IMR-90 (cell line): Measurements from ENCODE around the gene FGGY. TPM values are rescaled to one million over a fixed set of nuclear protein-coding genes. Genes with fewer than 3 reads are reported as not detected.
A peak's percentile ranks its signal among the peaks of the same experiment; 100 is the strongest.

Experiments
- ATAC-seq: fragments of 200-7000 bp; cut with Tn5 transposase; 2 replicates; pipeline ENCODE4 v1.9.1; 2020; ENCODE audit warnings: low read depth, mild to moderate bottlenecking, moderate library complexity
- BruUV-seq: library from RNA; stranded (reverse); fragments of 400-500 nt; replicated peaks from 2 replicates; lab custom pipeline; 2021; lab: Mats Ljungman, UMichigan
- CTCF ChIA-PET: fragments of 300-600 bp; formaldehyde crosslinking; extraction: SDS; loops from one replicate; lab custom pipeline; 2021; ENCODE audit warnings: antibody characterized with exemption; lab: Yijun Ruan, JAX
- POLR2A ChIA-PET: fragments of 300-600 bp; sonication (Branson Sonifier 250); formaldehyde crosslinking; loops from one replicate; lab custom pipeline; 2022; ENCODE audit warnings: antibody characterized with exemption; ENCODE audit not compliant: unreplicated experiment; lab: Charles Lee
- DNase-seq: peaks from one replicate; pipeline ENCODE4 v3.0.0; 2013
- H2AFZ ChIP-seq: replicated peaks from 2 replicates; pipeline ENCODE3; 2013; ENCODE audit warnings: low read length, mild to moderate bottlenecking; ENCODE audit not compliant: poor library complexity
- H2AK5ac ChIP-seq: 2 replicates; pipeline ENCODE4 v1.6.1; 2013; ENCODE audit warnings: low read depth, low read length, inconsistent platforms
- H2AK9ac ChIP-seq: replicated peaks from 2 replicates; pipeline ENCODE3; 2013; ENCODE audit warnings: mild to moderate bottlenecking, low read depth, low read length, moderate library complexity; ENCODE audit not compliant: poor library complexity
- H2BK120ac ChIP-seq: 2 replicates; pipeline ENCODE4 v1.6.1; 2013; ENCODE audit warnings: low read depth, low read length, inconsistent platforms
- H2BK15ac ChIP-seq: 3 replicates; pipeline ENCODE4 v1.6.1; 2013; ENCODE audit warnings: low read depth, low read length, inconsistent platforms
- H2BK20ac ChIP-seq: 2 replicates; pipeline ENCODE4 v1.6.1; 2013; ENCODE audit warnings: low read depth, mild to moderate bottlenecking, inconsistent platforms, low read length, moderate library complexity
- H2BK5ac ChIP-seq: 2 replicates; pipeline ENCODE4 v1.6.1; 2013; ENCODE audit warnings: mild to moderate bottlenecking, low read depth, low read length, inconsistent platforms; ENCODE audit not compliant: poor library complexity, severe bottlenecking
- H3K14ac ChIP-seq: replicated peaks from 2 replicates; pipeline ENCODE4 v1.6.1; 2013; ENCODE audit warnings: low read depth, low read length, inconsistent platforms
- H3K18ac ChIP-seq: 2 replicates; pipeline ENCODE4 v1.6.1; 2013; ENCODE audit warnings: low read depth, low read length, control low read depth
- H3K23ac ChIP-seq: 2 replicates; pipeline ENCODE4 v1.6.1; 2013; ENCODE audit warnings: low read depth, low read length, inconsistent platforms
- H3K27ac ChIP-seq: 2 replicates; pipeline ENCODE4 v1.5.1; 2013; ENCODE audit warnings: mild to moderate bottlenecking, control low read depth, low read length; ENCODE audit not compliant: insufficient read depth
- H3K27me3 ChIP-seq: 2 replicates; pipeline ENCODE4 v1.6.1; 2013; ENCODE audit warnings: low read length; ENCODE audit not compliant: control insufficient read depth, insufficient read depth
- H3K36me3 ChIP-seq: 2 replicates; pipeline ENCODE4 v1.6.1; 2013; ENCODE audit warnings: low read length, mixed read lengths; ENCODE audit not compliant: control insufficient read depth, insufficient read depth
- H3K4ac ChIP-seq: 2 replicates; pipeline ENCODE4 v1.6.1; 2013; ENCODE audit warnings: low read depth, low read length, inconsistent platforms
- H3K4me1 ChIP-seq: 2 replicates; pipeline ENCODE4 v1.6.1; 2013; ENCODE audit warnings: low read length, mixed read lengths; ENCODE audit not compliant: control insufficient read depth, insufficient read depth
- H3K4me2 ChIP-seq: 2 replicates; pipeline ENCODE4 v1.6.1; 2013; ENCODE audit warnings: low read depth, mild to moderate bottlenecking, control low read depth, low read length, moderate library complexity
- H3K4me3 ChIP-seq: 2 replicates; pipeline ENCODE4 v1.5.1; 2013; ENCODE audit warnings: low read depth, mild to moderate bottlenecking, control low read depth, low read length, moderate library complexity; ENCODE audit not compliant: insufficient read depth
- H3K56ac ChIP-seq: 2 replicates; pipeline ENCODE4 v1.6.1; 2013; ENCODE audit warnings: low read length, inconsistent platforms; ENCODE audit not compliant: insufficient read depth; ENCODE audit errors: extremely low read depth
- H3K79me1 ChIP-seq, 2 experiments: 2 replicates each; pipeline ENCODE4 v1.6.1; 2013; ENCODE audit warnings: low read length in 2 of 2, inconsistent platforms in 1 of 2, low read depth in 1 of 2
- H3K9ac ChIP-seq: 2 replicates; pipeline ENCODE4 v1.6.1; 2013; ENCODE audit warnings: low read depth, low read length, control low read depth
- H3K9me1 ChIP-seq: 2 replicates; pipeline ENCODE4 v1.6.1; 2013; ENCODE audit warnings: low read length, inconsistent platforms; ENCODE audit not compliant: insufficient read depth
- H3K9me3 ChIP-seq: 2 replicates; pipeline ENCODE4 v1.6.1; 2013; ENCODE audit warnings: low read length; ENCODE audit not compliant: control insufficient read depth, insufficient read depth
- H4K20me1 ChIP-seq: 2 replicates; pipeline ENCODE4 v1.6.1; 2013; ENCODE audit warnings: low read length, inconsistent platforms; ENCODE audit not compliant: insufficient read depth
- H4K5ac ChIP-seq: 2 replicates; pipeline ENCODE4 v1.6.1; 2013; ENCODE audit warnings: mild to moderate bottlenecking, low read depth, low read length, control low read depth
- H4K8ac ChIP-seq, 2 experiments: 2 replicates each; pipeline ENCODE4 v1.6.1; 2013; ENCODE audit warnings: low read depth in 2 of 2, low read length in 2 of 2, control low read depth in 1 of 2, inconsistent platforms in 1 of 2
- H4K91ac ChIP-seq: 2 replicates; pipeline ENCODE4 v1.6.1; 2013; ENCODE audit warnings: low read depth, low read length, inconsistent platforms; ENCODE audit not compliant: insufficient read depth
- BHLHE40 ChIP-seq: fragments of 150-350 bp; IDR thresholded peaks from 2 replicates; pipeline ENCODE4 v1.6.1; 2016; ENCODE audit warnings: mild to moderate bottlenecking, low read depth, low read length
- CEBPB ChIP-seq: IDR thresholded peaks from 2 replicates; pipeline ENCODE4 v1.6.1; 2012; ENCODE audit warnings: low read depth, low read length, improper control_type of control experiment
- CTCF ChIP-seq: conservative IDR thresholded peaks from 2 replicates; pipeline ENCODE4 v1.5.1; 2012; ENCODE audit warnings: mild to moderate bottlenecking, low read depth, low read length, improper control_type of control experiment
- ELK1 ChIP-seq: fragments of 150-350 bp; IDR thresholded peaks from 2 replicates; pipeline ENCODE4 v1.6.1; 2016; ENCODE audit warnings: low read depth, mild to moderate bottlenecking, low read length, moderate library complexity, borderline replicate concordance
- FOS ChIP-seq: fragments of 150-350 bp; IDR thresholded peaks from 2 replicates; pipeline ENCODE4 v1.6.1; 2016; ENCODE audit warnings: low read depth, low read length
- MAFK ChIP-seq: IDR thresholded peaks from 2 replicates; pipeline ENCODE4 v1.6.1; 2012; ENCODE audit warnings: low read depth, low read length, improper control_type of control experiment
- MAZ ChIP-seq: IDR thresholded peaks from 2 replicates; pipeline ENCODE4 v1.6.1; 2012; ENCODE audit warnings: low read depth, mild to moderate bottlenecking, low read length, improper control_type of control experiment, moderate library complexity, borderline replicate concordance
- MXI1 ChIP-seq: IDR thresholded peaks from 2 replicates; pipeline ENCODE4 v1.6.1; 2012; ENCODE audit warnings: low read depth, mild to moderate bottlenecking, low read length, moderate library complexity, borderline replicate concordance
- NFE2L2 ChIP-seq: fragments of 150-350 bp; IDR thresholded peaks from 2 replicates; pipeline ENCODE4 v1.6.1; 2016; ENCODE audit warnings: low read depth, mild to moderate bottlenecking, low read length
- POLR2A ChIP-seq: IDR thresholded peaks from 2 replicates; pipeline ENCODE4 v1.6.1; 2012; ENCODE audit warnings: mild to moderate bottlenecking, low read depth, low read length
- RAD21 ChIP-seq: IDR thresholded peaks from 2 replicates; pipeline ENCODE4 v1.6.1; 2012; ENCODE audit warnings: low read length, improper control_type of control experiment
- RCOR1 ChIP-seq: IDR thresholded peaks from 2 replicates; pipeline ENCODE4 v1.6.1; 2012; ENCODE audit warnings: mild to moderate bottlenecking, low read length, improper control_type of control experiment; ENCODE audit not compliant: insufficient replicate concordance
- RFX5 ChIP-seq: IDR thresholded peaks from 2 replicates; pipeline ENCODE4 v1.8.0; 2012; ENCODE audit warnings: low read depth, mild to moderate bottlenecking, low read length, moderate library complexity
- SMC3 ChIP-seq: fragments of 150-350 bp; IDR thresholded peaks from 2 replicates; pipeline ENCODE4 v1.6.1; 2016; ENCODE audit warnings: low read depth, mild to moderate bottlenecking, antibody characterized with exemption, low read length, moderate library complexity
- WGBS, 2 experiments: methylation state at CpG; one replicate each; pipeline versions ENCODE4 v1.1.5 to v1.1.7; 2013; ENCODE audit warnings: missing lambda C conversion rate in 2 of 2; ENCODE audit not compliant: insufficient read length in 1 of 2; ENCODE audit errors: extremely low coverage in 2 of 2; 5-methylcytosine and 5-hydroxymethylcytosine counted together
- dilution Hi-C: fragments of 300-500 bp; cut with HindIII; formaldehyde crosslinking; loops from one replicate; pipeline ENCODE4 v1.14.3; 2018; ENCODE audit warnings: low sequenced_read_pairs; ENCODE audit not compliant: unreplicated experiment
- in situ Hi-C: fragments of 300-500 bp; cut with MboI; formaldehyde crosslinking; loops from 3 replicates; pipeline ENCODE4 v1.14.3; 2019; ENCODE audit warnings: low sequenced_read_pairs, inconsistent platforms, mixed read lengths
- intact Hi-C: fragments of 100-400 bp; cut with micrococcal nuclease; formaldehyde crosslinking; loops from 2 replicates; pipeline ENCODE4 v1.10.0; 2022
- polyA plus RNA-seq, 3 experiments: library from polyadenylated mRNA; depleted of rRNA; stranded (reverse); fragments of >200 nt; gene quantifications; 2 replicates each; pipeline ENCODE4 v1.2.3, GENCODE V29; 2012; ENCODE audit warnings: low replicate concordance in 1 of 3
- total RNA-seq: library from RNA; depleted of rRNA; stranded (reverse); fragments of >200 nt; gene quantifications from 2 replicates; pipeline ENCODE4 v1.2.3, GENCODE V29; 2012

Gene FGGY
- total and polyA plus RNA-seq, 2 of the 4 experiments (the other 2 are of a cell fraction), result 5.6 to 14.0 TPM

DNA sequence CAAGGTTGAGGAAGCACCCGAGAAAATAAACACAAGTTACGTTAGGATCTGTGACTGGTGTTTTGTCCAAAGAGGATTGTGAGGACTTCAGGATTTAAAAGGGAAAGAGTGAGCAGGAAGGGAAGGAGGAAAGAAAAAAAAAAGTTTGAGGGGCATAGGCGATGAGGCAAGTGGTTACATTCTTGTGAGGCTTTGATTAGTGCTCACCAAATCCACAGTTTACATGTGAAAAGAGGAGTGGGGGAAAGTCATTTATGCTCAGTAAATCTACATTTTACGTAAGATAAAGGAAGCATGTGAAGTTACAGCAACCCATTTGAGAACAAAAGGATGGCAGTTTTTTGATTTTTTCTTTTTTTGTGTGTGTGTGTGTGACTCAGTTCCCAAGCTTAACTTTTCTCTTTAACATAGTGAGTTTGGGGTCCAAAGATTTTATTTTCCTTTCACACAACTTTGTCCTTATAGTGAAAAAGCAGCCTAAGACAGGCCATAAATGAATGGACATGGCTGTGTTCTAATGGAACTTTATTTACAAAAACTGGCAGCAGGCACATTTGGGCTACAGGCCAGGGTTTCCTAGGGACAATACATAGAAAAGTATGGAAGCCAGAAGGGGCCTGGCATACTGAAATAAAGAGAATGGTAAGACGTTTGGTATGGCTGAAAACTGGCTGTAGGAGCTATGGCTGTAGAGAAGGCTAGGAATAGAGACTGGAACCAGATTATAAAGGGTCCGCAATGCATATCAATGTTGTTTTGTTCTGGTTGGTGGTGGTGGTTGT lies 121.7 kb downstream of the FGGY start:
- Histone ChIP-seq H4K5ac (0 out of 2 replicates have a peak overlapping the region, but pooled peaks have one; percentile 24), H2BK15ac (no peak overlapping the region), H3K4me2 (peak overlapping the region; percentile 13; the same call in 1 of the 2 replicates), H3K23ac (peak overlapping the region; percentile 50; the same call in 1 of the 2 replicates), H2BK20ac (peak overlapping the region; percentile 18; the same call in 1 of the 2 replicates), H2BK5ac (peak overlapping the region; percentile 1), H2AFZ (no peak overlapping the region), H3K4me3 (no peak overlapping the region), H3K9me3 (no peaks in the 10 kb centered on the region), H3K27me3 (no peaks in the 10 kb centered on the region), H3K36me3 (no peaks in the 10 kb centered on the region), H3K4me1 (peaks cover 2% of the 10 kb centered on the region; the same call in 1 of the 2 replicates), H3K9me1 (0 out of 2 replicates have a peak, but pooled peaks cover 3% of the 10 kb centered on the region), H3K18ac (peak overlapping the region; percentile 78), H3K79me1 (no peaks in the 10 kb centered on the region), H2BK120ac (peak overlapping the region; percentile 5; the same call in 1 of the 2 replicates), H3K14ac (0 out of 2 replicates have a peak overlapping the region, but pooled peaks have one; percentile 21), H3K27ac (peak overlapping the region; percentile 21; the same call in 1 of the 2 replicates), H3K4ac (peak overlapping the region; percentile 41; the same call in 1 of the 2 replicates), H4K8ac (peak overlapping the region in 1 of 2 experiments; percentile 15; a peak in 1 of 4 replicates), H2AK9ac (no peak overlapping the region), H3K9ac (no peak overlapping the region), H3K56ac (no peak overlapping the region), H2AK5ac (peak overlapping the region; percentile 3), H4K91ac (no peak overlapping the region), H4K20me1 (no peaks in the 10 kb centered on the region)
- DNase-seq (peak; percentile 55), ATAC-seq (peak; percentile 69)
- in situ Hi-C loops, result no loop called here
- TF ChIP-seq FOS (no peak), POLR2A (no peak), RAD21 (no peak), CEBPB (no peak), MAFK (no peak), NFE2L2 (no peak), BHLHE40 (no peak), SMC3 (no peak), RFX5 (no peak), CTCF (no peak), RCOR1 (no peak), ELK1 (no peak), MAZ (no peak), MXI1 (no peak)
- intact Hi-C loops, result no loop called here
- WGBS, 2 experiments, result 90% methylated on average over 2 of the region's 6 CpGs; no CpG with 5 or more reads in 1 of the 2 experiments
- CTCF ChIA-PET, result no interaction called here
- no TSS peak for BruUV-seq
- dilution Hi-C loops, result no loop called here
- POLR2A ChIA-PET, result no interaction called here
